K562 (cell line): Measurements from ENCODE around the gene C1orf21. TPM values are rescaled to one million over a fixed set of nuclear protein-coding genes. Genes with fewer than 3 reads are reported as not detected.

Experiments
- ATAC-seq: fragments of 200-7000 bp; cut with Tn5 transposase; 3 replicates; pipeline ENCODE4 v1.9.1; 2020; ENCODE audit warnings: moderate library complexity
- BruUV-seq: library from RNA; stranded (reverse); fragments of 400-500 nt; replicated peaks from 2 replicates; lab custom pipeline; 2021; lab: Mats Ljungman, UMichigan
- CTCF ChIA-PET: fragments of 300-600 bp; formaldehyde crosslinking; extraction: SDS; loops from one replicate; lab custom pipeline; 2021; ENCODE audit warnings: low intra/inter-chr PET ratio; lab: Yijun Ruan, JAX
- POLR2A ChIA-PET: fragments of 300-600, 350-650 bp; sonication (Branson Sonifier 250); formaldehyde crosslinking; extraction: SDS; loops from one replicate; lab custom pipeline; 2021; ENCODE audit warnings: antibody characterized with exemption, inconsistent platforms; lab: Yijun Ruan, JAX
- DNase-seq, 4 experiments: peaks; one replicate each; pipeline versions ENCODE4 v3.0.0 to v3.0.0-alpha.2; 2011 to 2018; ENCODE audit warnings: low spot score in 3 of 4, mixed read lengths in 3 of 4; ENCODE audit errors: extremely low read depth in 1 of 4
- FAIRE-seq: peaks from 2 replicates; lab custom pipeline; 2011; peaks lifted over from hg19 to GRCh38; lab: Jason Lieb, UNC
- H2AFZ ChIP-seq: 2 replicates; pipeline ENCODE4 v1.6.0; 2011; ENCODE audit warnings: low read depth, low read length, control low read depth, inconsistent platforms
- H3K27ac ChIP-seq: fragments of 200-600 bp; 3 replicates; pipeline ENCODE4 v1.8.0; 2011; ENCODE audit warnings: low read depth, mild to moderate bottlenecking, control low read depth, inconsistent platforms, low read length, moderate library complexity, mixed read lengths; ENCODE audit errors: extremely low read depth
- H3K27me3 ChIP-seq, 2 experiments: fragments of 300-600 bp in 1 of 2; 2 replicates in 1 of 2; 3 replicates in 1 of 2; pipeline versions ENCODE4 v1.6.0 to v1.8.0; 2011; ENCODE audit warnings: inconsistent platforms in 2 of 2, low read length in 2 of 2, mild to moderate bottlenecking in 1 of 2, mixed read lengths in 1 of 2, moderate library complexity in 1 of 2; ENCODE audit not compliant: control insufficient read depth in 2 of 2, insufficient read depth in 2 of 2
- H3K36me3 ChIP-seq: fragments of 300-600 bp; 3 replicates; pipeline ENCODE4 v1.8.0; 2011; ENCODE audit warnings: mild to moderate bottlenecking, low read length, inconsistent platforms; ENCODE audit not compliant: control insufficient read depth, insufficient read depth
- H3K4me1 ChIP-seq, 2 experiments: fragments of 200-600 bp in 1 of 2; replicated peaks in 1 of 2; 2 replicates in 1 of 2; 3 replicates in 1 of 2; pipeline versions ENCODE4 v1.5.1 to v1.8.0; 2011; ENCODE audit warnings: inconsistent platforms in 2 of 2, low read length in 2 of 2, mild to moderate bottlenecking in 1 of 2, mixed read lengths in 1 of 2, moderate library complexity in 1 of 2; ENCODE audit not compliant: control insufficient read depth in 2 of 2, insufficient read depth in 2 of 2
- H3K4me2 ChIP-seq: 2 replicates; pipeline ENCODE4 v1.6.1; 2011; ENCODE audit warnings: low read length, control low read depth, inconsistent platforms, mixed read lengths; ENCODE audit not compliant: insufficient read depth
- H3K4me3 ChIP-seq: fragments of 200-600 bp; sonication (generic), shearing (Covaris generic); 2 replicates; pipeline ENCODE4 v1.5.1; 2016; ENCODE audit warnings: control low read depth, inconsistent platforms
- H3K79me2 ChIP-seq: fragments of 200-600 bp; 3 replicates; pipeline ENCODE4 v1.8.0; 2011; ENCODE audit warnings: low read length, inconsistent platforms; ENCODE audit not compliant: control insufficient read depth, insufficient read depth
- H3K9ac ChIP-seq, 2 experiments: 2 replicates each; pipeline versions ENCODE4 v1.6.0 to v1.6.1; 2011; ENCODE audit warnings: low read depth in 2 of 2, low read length in 2 of 2, control low read depth in 1 of 2, inconsistent platforms in 1 of 2, mild to moderate bottlenecking in 1 of 2, mixed read lengths in 1 of 2; ENCODE audit not compliant: insufficient read depth in 1 of 2
- H3K9me1 ChIP-seq: one replicate; pipeline ENCODE4 v1.6.0; 2011; ENCODE audit warnings: inconsistent platforms, mild to moderate bottlenecking, low read length, moderate library complexity; ENCODE audit not compliant: control insufficient read depth, insufficient read depth
- H3K9me3 ChIP-seq: replicated peaks from 2 replicates; pipeline ENCODE4 v1.5.1; 2011; ENCODE audit warnings: low read depth, low read length, inconsistent platforms; ENCODE audit not compliant: control insufficient read depth, insufficient read depth
- H4K20me1 ChIP-seq: replicated peaks from 2 replicates; pipeline ENCODE4 v1.6.1; 2011; ENCODE audit warnings: low read length, inconsistent platforms, mixed read lengths; ENCODE audit not compliant: control insufficient read depth, insufficient read depth
- CHD2 ChIP-seq: IDR thresholded peaks from 2 replicates; pipeline ENCODE4 v1.6.1; 2011; ENCODE audit warnings: low read depth, low read length
- EZH2 ChIP-seq: IDR thresholded peaks from 2 replicates; pipeline ENCODE4 v1.6.1; 2012; ENCODE audit warnings: low read depth, mild to moderate bottlenecking, inconsistent platforms, low read length, borderline replicate concordance
- NEUROD1 ChIP-seq: fragments of 150-350 bp; IDR thresholded peaks from 2 replicates; pipeline ENCODE4 v1.6.1; 2014; ENCODE audit warnings: borderline replicate concordance, low read length, low read depth; ENCODE audit not compliant: partially characterized antibody
- RBM25 ChIP-seq: fragments of 200-400 bp; formaldehyde crosslinking; IDR thresholded peaks from 2 replicates; pipeline ENCODE4 v1.6.1; 2018; ENCODE audit warnings: low read length, low read depth, moderate library complexity; ENCODE audit not compliant: severe bottlenecking
- WGBS: fragments of 100-300 bp; shearing (Covaris generic); methylation state at CpG from one replicate; pipeline ENCODE4 v1.1.6; 2016; ENCODE audit warnings: low coverage, mixed read lengths; ENCODE audit not compliant: insufficient coverage; ENCODE audit errors: missing lambda C conversion rate; 5-methylcytosine and 5-hydroxymethylcytosine counted together
- in situ Hi-C: fragments of 300-500 bp; cut with MboI; formaldehyde crosslinking; loops from 4 replicates; pipeline ENCODE4 v1.15.0; 2018; ENCODE audit warnings: inconsistent platforms, mixed read lengths
- intact Hi-C: fragments of 100-400 bp; cut with micrococcal nuclease; formaldehyde crosslinking; loops from 2 replicates; pipeline ENCODE4 v1.14.2; 2022
- polyA plus RNA-seq, 8 experiments: library from polyadenylated mRNA; depleted of rRNA in 4 of 8; stranded (reverse) in 5 of 8; unstranded in 3 of 8; fragments of >200 nt; fragmentation: Nextera tagmentation in 2 of 8; fragmentation: Illumina TruSeq in 1 of 8; extraction: Ambion mirVana in 2 of 8; extraction: Trizol in 1 of 8; gene quantifications; 2 replicates each; pipeline versions ENCODE4 v1.2.1 to v1.2.3, GENCODE V29; 2011 to 2014; ENCODE audit warnings: inconsistent platforms in 1 of 8, missing spikeins in 1 of 8
- total RNA-seq, 7 experiments: library from RNA; depleted of rRNA in 6 of 7; stranded (reverse); fragments of >200 nt in 6 of 7; fragmentation: Illumina TruSeq in 2 of 7; extraction: Trizol in 2 of 7; gene quantifications; 2 replicates each; pipeline versions ENCODE4 v1.2.1 to v1.2.3, GENCODE V29; 2011 to 2021; ENCODE audit warnings: low replicate concordance in 1 of 7
- TF ChIP-seq, protein P1 (sequence below): fragments of 450-650 bp; IDR thresholded peaks from 2 replicates; pipeline ENCODE4 v1.7.0; 2016; ENCODE audit warnings: borderline replicate concordance
- TF ChIP-seq, protein P2 (sequence below): sonication (generic); formaldehyde crosslinking; IDR thresholded peaks from 2 replicates; pipeline ENCODE4 v1.8.0; 2022; ENCODE audit warnings: mild to moderate bottlenecking, missing genetic modification reagents, borderline replicate concordance

The C1orf21 gene
- total and polyA plus RNA-seq, 9 of the 15 experiments (the other 6 are each of a cell fraction or from before 2014, with no cell fraction given): under 0.01 to 0.31 (median 0.07) TPM

DNA sequence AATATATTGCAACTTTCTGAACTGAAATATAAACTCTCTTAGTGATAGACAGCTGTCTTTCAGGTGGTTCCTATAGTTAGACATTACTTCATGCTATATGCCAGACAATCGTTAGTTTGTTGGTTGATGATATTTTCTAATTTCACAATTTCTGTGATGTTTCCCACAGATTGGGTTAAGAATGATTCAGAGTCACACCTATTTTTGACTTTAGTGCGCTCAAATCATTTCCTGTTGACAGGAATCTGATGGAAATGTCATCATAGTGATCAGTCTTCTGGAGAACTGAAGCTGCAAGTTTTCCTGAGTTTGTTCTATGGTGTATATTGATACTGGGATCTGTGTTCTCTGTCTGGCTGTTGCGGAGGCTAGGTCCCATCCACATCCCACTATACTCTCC lies 119.7 kb downstream of the C1orf21 start:
- peak; percentile 24 for TF ChIP-seq RBM25
- TF ChIP-seq, protein P1, sequence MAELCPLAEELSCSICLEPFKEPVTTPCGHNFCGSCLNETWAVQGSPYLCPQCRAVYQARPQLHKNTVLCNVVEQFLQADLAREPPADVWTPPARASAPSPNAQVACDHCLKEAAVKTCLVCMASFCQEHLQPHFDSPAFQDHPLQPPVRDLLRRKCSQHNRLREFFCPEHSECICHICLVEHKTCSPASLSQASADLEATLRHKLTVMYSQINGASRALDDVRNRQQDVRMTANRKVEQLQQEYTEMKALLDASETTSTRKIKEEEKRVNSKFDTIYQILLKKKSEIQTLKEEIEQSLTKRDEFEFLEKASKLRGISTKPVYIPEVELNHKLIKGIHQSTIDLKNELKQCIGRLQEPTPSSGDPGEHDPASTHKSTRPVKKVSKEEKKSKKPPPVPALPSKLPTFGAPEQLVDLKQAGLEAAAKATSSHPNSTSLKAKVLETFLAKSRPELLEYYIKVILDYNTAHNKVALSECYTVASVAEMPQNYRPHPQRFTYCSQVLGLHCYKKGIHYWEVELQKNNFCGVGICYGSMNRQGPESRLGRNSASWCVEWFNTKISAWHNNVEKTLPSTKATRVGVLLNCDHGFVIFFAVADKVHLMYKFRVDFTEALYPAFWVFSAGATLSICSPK: no peak
- Histone ChIP-seq H3K79me2 (no peaks in the 10 kb centered on the region), H3K4me1 (no peaks in the 10 kb centered on the region), H3K36me3 (no peaks in the 10 kb centered on the region), H3K4me3 (no peak overlapping the region), H3K9me3 (no peaks in the 10 kb centered on the region), H3K9ac (no peak overlapping the region), H3K27me3 (peaks cover 0 to 4% of the 10 kb centered on the region in 2 experiments; a peak in 1 of 5 replicates), H4K20me1 (no peaks in the 10 kb centered on the region), H2AFZ (no peak overlapping the region), H3K27ac (no peak overlapping the region), H3K9me1 (no peaks in the 10 kb centered on the region), H3K4me2 (no peak overlapping the region)
- in situ Hi-C loops: no loop called here
- DNase-seq (no peak), ATAC-seq (no peak), FAIRE-seq (no peak)
- BruUV-seq: no TSS peak
- intact Hi-C loops: no loop called here
- ChIA-PET POLR2A (no interaction called here), CTCF (no interaction called here)
- 3% methylated on average over 3 of the region's 3 CpGs for WGBS

DNA sequence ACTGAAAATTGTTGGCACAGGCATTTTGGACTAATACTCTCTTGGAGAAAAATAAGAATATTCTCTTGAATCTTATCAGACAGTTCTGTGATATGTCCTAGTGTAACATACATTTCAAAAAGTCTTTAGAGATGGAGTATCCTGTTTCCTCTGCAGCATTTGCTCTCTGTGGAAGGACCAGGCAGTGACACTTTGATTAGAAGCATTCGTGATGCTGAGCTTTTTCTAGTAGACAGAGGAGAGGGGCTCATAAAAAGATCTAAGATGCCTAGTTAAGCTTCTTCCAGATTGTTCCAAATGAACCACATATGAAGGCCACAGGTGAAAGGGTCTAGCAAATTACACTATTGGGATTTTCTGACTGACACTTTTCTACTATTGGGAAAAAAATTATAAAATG lies 120.3 kb downstream of the C1orf21 start:
- Histone ChIP-seq H4K20me1 (no peaks in the 10 kb centered on the region), H3K27me3 (peaks cover 0 to 4% of the 10 kb centered on the region in 2 experiments; a peak in 1 of 5 replicates), H2AFZ (no peak overlapping the region), H3K36me3 (no peaks in the 10 kb centered on the region), H3K27ac (no peak overlapping the region), H3K4me3 (no peak overlapping the region), H3K79me2 (no peaks in the 10 kb centered on the region), H3K4me1 (no peaks in the 10 kb centered on the region), H3K9me1 (no peaks in the 10 kb centered on the region), H3K9ac (no peak overlapping the region), H3K4me2 (no peak overlapping the region), H3K9me3 (no peaks in the 10 kb centered on the region)
- TF ChIP-seq NEUROD1: no peak
- TF ChIP-seq, protein P2, sequence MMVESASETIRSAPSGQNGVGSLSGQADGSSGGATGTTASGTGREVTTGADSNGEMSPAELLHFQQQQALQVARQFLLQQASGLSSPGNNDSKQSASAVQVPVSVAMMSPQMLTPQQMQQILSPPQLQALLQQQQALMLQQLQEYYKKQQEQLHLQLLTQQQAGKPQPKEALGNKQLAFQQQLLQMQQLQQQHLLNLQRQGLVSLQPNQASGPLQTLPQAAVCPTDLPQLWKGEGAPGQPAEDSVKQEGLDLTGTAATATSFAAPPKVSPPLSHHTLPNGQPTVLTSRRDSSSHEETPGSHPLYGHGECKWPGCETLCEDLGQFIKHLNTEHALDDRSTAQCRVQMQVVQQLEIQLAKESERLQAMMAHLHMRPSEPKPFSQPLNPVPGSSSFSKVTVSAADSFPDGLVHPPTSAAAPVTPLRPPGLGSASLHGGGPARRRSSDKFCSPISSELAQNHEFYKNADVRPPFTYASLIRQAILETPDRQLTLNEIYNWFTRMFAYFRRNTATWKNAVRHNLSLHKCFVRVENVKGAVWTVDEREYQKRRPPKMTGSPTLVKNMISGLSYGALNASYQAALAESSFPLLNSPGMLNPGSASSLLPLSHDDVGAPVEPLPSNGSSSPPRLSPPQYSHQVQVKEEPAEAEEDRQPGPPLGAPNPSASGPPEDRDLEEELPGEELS (CRISPR knock-in tag): no peak
- TF ChIP-seq CHD2: no peak
- TF ChIP-seq EZH2: no peak
- ChIA-PET CTCF (no interaction called here), POLR2A (no interaction called here)
- WGBS: 10% methylated on average over 1 of the region's 1 CpG
- in situ Hi-C loops (no loop called here), intact Hi-C loops (no loop called here)
- ATAC-seq (no peak), FAIRE-seq (no peak), DNase-seq (no peak)
- no TSS peak for BruUV-seq
